ENCODE results near the gene IL36G. TPM values are rescaled to one million over a fixed set of nuclear protein-coding genes. Genes with fewer than 3 reads are reported as not detected.

The IL36G gene
- total RNA-seq, 2 donors from 2014 or later = not detected

DNA sequence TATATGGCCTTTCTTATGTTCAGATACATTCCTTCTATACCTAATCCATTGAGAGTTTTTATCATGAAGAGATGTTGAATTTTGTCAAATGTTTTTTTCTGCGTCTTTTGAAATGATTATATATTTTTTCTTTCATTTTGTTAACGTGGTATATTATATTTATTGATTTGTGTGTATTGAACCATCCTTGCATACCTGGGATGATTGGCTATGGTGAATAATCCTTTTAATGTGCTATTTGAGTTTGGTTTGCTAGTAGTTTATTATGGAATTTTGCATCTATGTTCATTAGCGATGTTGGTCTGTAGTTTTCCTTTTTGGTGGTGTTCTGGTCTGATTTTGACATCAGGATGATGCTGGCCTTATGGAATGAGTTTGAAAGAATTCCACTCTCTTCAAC, 11.8 kb downstream of the IL36G start:
- no peaks in the 10 kb centered on the region for H3K36me3 Mint-ChIP-seq (ENCODE audit: low read depth)
- no peak for ATAC-seq

GRCh38 chr2:112993831-112994230, 16.0 kb downstream of the IL36G start:
- ATAC-seq = no peak
- no peak for DNase-seq
- peaks cover 11% of the 10 kb centered on the region for H3K9me3 ChIP-seq (ENCODE audit: control insufficient read depth, low read length, poor library complexity, severe bottlenecking)
- Mint-ChIP-seq H3K27me3 (no peaks in the 10 kb centered on the region), H3K36me3 (ENCODE audit: low read depth) (no peaks in the 10 kb centered on the region), H3K27ac (no peak overlapping the region), H3K4me1 (peaks cover 17% of the 10 kb centered on the region), H3K4me3 (no peak overlapping the region)

More for the DNA sequence above, 11.8 kb downstream of the IL36G start:
- peaks cover 11% of the 10 kb centered on the region for H3K9me3 ChIP-seq (ENCODE audit: control insufficient read depth, low read length, poor library complexity, severe bottlenecking)
- no peaks in the 10 kb centered on the region for H3K27me3 Mint-ChIP-seq
- no peak for DNase-seq
- no peak overlapping the region for H3K4me3 Mint-ChIP-seq
- H3K27ac Mint-ChIP-seq = no peak overlapping the region
- H3K4me1 Mint-ChIP-seq = peaks cover 9% of the 10 kb centered on the region

- Mint-ChIP-seq H3K27ac (peak overlapping the region; percentile 92), H3K36me3 (ENCODE audit: low read depth) (no peaks in the 10 kb centered on the region), H3K4me1 (peaks cover 17% of the 10 kb centered on the region), H3K4me3 (no peak overlapping the region), H3K27me3 (no peaks in the 10 kb centered on the region)
- DNase-seq = no peak
- no peak for ATAC-seq
- peaks cover 4% of the 10 kb centered on the region for H3K9me3 ChIP-seq (ENCODE audit: control insufficient read depth, low read length, poor library complexity, severe bottlenecking)
Measured at GRCh38 chr2:112994648-112995047, 16.8 kb downstream of the IL36G start.

DNA sequence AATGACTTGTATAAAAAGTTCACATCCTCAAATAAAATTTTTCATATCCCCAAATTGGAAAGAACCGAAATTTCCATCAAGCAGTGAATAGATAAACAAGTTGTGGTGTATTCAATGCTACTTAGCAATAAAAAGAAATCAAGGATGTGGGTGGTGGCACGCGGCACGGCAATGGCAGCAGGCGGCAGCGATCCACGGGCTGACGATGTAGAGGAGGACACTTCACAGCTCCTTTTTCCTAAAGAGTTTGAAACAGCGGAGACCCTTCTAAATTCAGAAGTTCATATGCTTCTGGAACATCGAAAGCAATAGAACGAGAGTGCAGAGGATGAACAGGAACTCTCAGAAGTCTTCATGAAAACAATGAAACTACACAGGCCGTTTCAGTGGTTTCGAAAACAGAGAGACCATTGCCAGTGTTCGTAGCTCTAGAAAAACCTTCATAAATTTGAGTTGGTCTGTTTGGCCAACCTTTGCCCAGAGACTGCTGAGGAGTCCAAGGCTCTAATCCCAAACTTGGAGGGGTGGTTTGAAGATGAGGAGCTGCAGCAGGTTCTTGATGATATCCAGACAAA, 17.6 kb downstream of the IL36G start:
- no peak for ATAC-seq
- H3K9me3 ChIP-seq (ENCODE audit: control insufficient read depth, low read length, poor library complexity, severe bottlenecking) = peaks cover 2% of the 10 kb centered on the region
- Mint-ChIP-seq H3K27me3 (no peaks in the 10 kb centered on the region), H3K4me1 (peaks cover 17% of the 10 kb centered on the region), H3K36me3 (ENCODE audit: low read depth) (no peaks in the 10 kb centered on the region), H3K4me3 (peak overlapping the region; percentile 74), H3K27ac (peak overlapping the region; percentile 92)
- no peak for DNase-seq

GRCh38 chr2:112996635-112997034, 18.8 kb downstream of the IL36G start:
- H3K36me3 Mint-ChIP-seq (ENCODE audit: low read depth) = peaks cover 2% of the 10 kb centered on the region
- H3K9me3 ChIP-seq (ENCODE audit: control insufficient read depth, low read length, poor library complexity, severe bottlenecking) = peaks cover 7% of the 10 kb centered on the region
- DNase-seq (peak; percentile 28 to 61 (median 59)), ATAC-seq (peak; percentile 99)
- peaks cover 17% of the 10 kb centered on the region for H3K4me1 Mint-ChIP-seq
- H3K4me3 Mint-ChIP-seq = peak overlapping the region; percentile 71
- H3K27me3 Mint-ChIP-seq = no peaks in the 10 kb centered on the region
- H3K27ac Mint-ChIP-seq = peak overlapping the region; percentile 92

GRCh38 chr2:112997151-112997550, 19.3 kb downstream of the IL36G start:
- peak overlapping the region; percentile 92 for H3K27ac Mint-ChIP-seq
- H3K4me3 Mint-ChIP-seq = no peak overlapping the region
- peaks cover 2% of the 10 kb centered on the region for H3K36me3 Mint-ChIP-seq (ENCODE audit: low read depth)
- peaks cover 5% of the 10 kb centered on the region for H3K9me3 ChIP-seq (ENCODE audit: control insufficient read depth, low read length, poor library complexity, severe bottlenecking)
- DNase-seq (no peak), ATAC-seq (no peak)
- peaks cover 17% of the 10 kb centered on the region for H3K4me1 Mint-ChIP-seq
- H3K27me3 Mint-ChIP-seq = no peaks in the 10 kb centered on the region

- peaks cover 5% of the 10 kb centered on the region for H3K9me3 ChIP-seq (ENCODE audit: control insufficient read depth, low read length, poor library complexity, severe bottlenecking)
- Mint-ChIP-seq H3K36me3 (ENCODE audit: low read depth) (peaks cover 2% of the 10 kb centered on the region), H3K4me3 (no peak overlapping the region), H3K4me1 (peaks cover 13% of the 10 kb centered on the region), H3K27ac (no peak overlapping the region), H3K27me3 (no peaks in the 10 kb centered on the region)
- ATAC-seq = no peak
- no peak for DNase-seq
Measured at GRCh38 chr2:113000436-113000835, 22.6 kb downstream of the IL36G start.

- H3K36me3 Mint-ChIP-seq (ENCODE audit: low read depth) = peaks cover 6% of the 10 kb centered on the region
- no peak overlapping the region for H3K27ac Mint-ChIP-seq
- no peaks in the 10 kb centered on the region for H3K4me1 Mint-ChIP-seq
- H3K9me3 ChIP-seq (ENCODE audit: control insufficient read depth, low read length, poor library complexity, severe bottlenecking) = peaks cover 5% of the 10 kb centered on the region
- H3K27me3 Mint-ChIP-seq = no peaks in the 10 kb centered on the region
- no peak overlapping the region for H3K4me3 Mint-ChIP-seq
- DNase-seq (no peak), ATAC-seq (no peak)
Measured at GRCh38 chr2:113002677-113003076, 24.9 kb downstream of the IL36G start.

GRCh38 chr2:113005030-113005509, 27.3 kb downstream of the IL36G start, which contains the start of gene IL36A:
Gene IL36A, plus strand, starts transcription at chr2:113005459. Its CDS starts 413 bp downstream, at chr2:113005872.
- Mint-ChIP-seq H3K4me1 (no peaks in the 10 kb centered on the region), H3K27ac (no peak within 1 kb of the TSS), H3K27me3 (no peaks in the 10 kb centered on the region), H3K4me3 (no peak within 1 kb of the TSS), H3K36me3 (ENCODE audit: low read depth) (peaks cover 6% of the 10 kb centered on the region)
- DNase-seq (no peak), ATAC-seq (no peak)
- H3K9me3 ChIP-seq (ENCODE audit: control insufficient read depth, low read length, poor library complexity, severe bottlenecking) = peaks cover 5% of the 10 kb centered on the region

DNA sequence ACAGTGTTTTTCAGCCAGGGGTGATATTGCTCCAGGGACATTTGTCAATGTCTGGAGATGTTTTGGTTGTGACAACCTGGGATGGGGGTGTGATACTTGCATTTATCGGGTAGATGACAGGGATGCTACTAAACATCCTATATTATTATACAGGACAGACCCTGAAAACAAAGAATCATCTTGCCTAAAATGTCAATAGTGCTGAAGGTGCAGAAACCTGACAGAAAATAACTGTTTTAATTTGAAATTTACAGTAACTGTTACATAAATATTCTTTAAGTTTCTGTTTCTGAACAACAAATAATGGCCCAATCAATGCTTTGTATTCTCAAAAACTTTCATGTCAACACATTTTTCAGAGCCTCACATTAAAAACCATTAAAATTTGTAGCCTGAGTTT, 29.4 kb downstream of the IL36G start:
- H3K4me1 Mint-ChIP-seq = no peaks in the 10 kb centered on the region
- ATAC-seq = no peak

GRCh38 chr2:113009622-113010021, 31.8 kb downstream of the IL36G start:
- Mint-ChIP-seq H3K36me3 (ENCODE audit: low read depth) (peaks cover 7% of the 10 kb centered on the region), H3K4me3 (no peak overlapping the region), H3K27ac (no peak overlapping the region), H3K27me3 (no peaks in the 10 kb centered on the region), H3K4me1 (no peaks in the 10 kb centered on the region)
- no peaks in the 10 kb centered on the region for H3K9me3 ChIP-seq (ENCODE audit: control insufficient read depth, low read length, poor library complexity, severe bottlenecking)
- DNase-seq (no peak), ATAC-seq (no peak)

More for the DNA sequence above, 29.4 kb downstream of the IL36G start:
- H3K9me3 ChIP-seq (ENCODE audit: control insufficient read depth, low read length, poor library complexity, severe bottlenecking) = no peaks in the 10 kb centered on the region
- no peak overlapping the region for H3K4me3 Mint-ChIP-seq
- no peaks in the 10 kb centered on the region for H3K27me3 Mint-ChIP-seq
- peaks cover 4% of the 10 kb centered on the region for H3K36me3 Mint-ChIP-seq (ENCODE audit: low read depth)
- no peak overlapping the region for H3K27ac Mint-ChIP-seq
- DNase-seq = no peak

DNA sequence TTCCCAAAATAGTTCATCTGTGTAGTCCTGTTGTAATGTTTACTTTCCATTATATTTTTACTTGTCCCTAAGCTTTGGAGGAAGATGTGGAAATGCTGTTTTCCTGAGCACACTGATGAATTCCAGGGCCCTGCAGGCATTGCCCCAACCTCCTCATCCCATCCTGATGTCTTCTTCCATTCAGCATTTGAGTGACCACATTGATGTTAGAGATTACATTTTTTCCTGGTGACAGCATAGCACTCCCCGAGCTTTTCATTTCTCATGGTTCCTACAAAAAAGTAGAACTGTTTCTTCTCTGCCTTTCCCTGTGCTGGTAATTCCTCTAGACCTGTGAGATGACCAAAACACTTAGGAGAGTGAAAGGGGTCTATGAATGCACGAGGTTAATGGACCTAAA, 32.3 kb downstream of the IL36G start:
- no peak for DNase-seq
- no peak overlapping the region for H3K4me3 Mint-ChIP-seq

DNA sequence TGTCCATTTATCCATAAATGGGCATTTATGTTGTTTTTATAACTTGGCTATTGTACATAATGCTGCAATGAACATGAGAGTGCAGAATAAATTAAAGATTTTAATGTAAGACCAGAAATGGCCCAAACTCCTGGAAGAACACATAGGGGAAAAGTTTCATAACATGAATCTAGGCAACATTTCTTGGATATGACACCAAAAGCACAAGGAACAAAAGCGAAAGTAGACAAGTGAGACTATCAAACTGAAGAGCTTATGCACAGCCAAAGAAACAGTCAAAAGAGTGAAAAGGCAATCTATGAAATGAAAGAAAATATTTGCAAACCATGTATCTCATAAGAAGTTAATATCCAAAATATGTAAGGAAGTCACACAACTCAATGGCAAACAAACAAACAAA, 33.3 kb downstream of the IL36G start:
- no peak for DNase-seq
- no peaks in the 10 kb centered on the region for H3K4me1 Mint-ChIP-seq
- H3K4me3 Mint-ChIP-seq = no peak overlapping the region
- H3K27me3 Mint-ChIP-seq = no peaks in the 10 kb centered on the region
- no peak for ATAC-seq
- no peaks in the 10 kb centered on the region for H3K9me3 ChIP-seq (ENCODE audit: control insufficient read depth, low read length, poor library complexity, severe bottlenecking)
- no peak overlapping the region for H3K27ac Mint-ChIP-seq
- H3K36me3 Mint-ChIP-seq (ENCODE audit: low read depth) = peaks cover 2% of the 10 kb centered on the region

More for the DNA sequence above, 32.3 kb downstream of the IL36G start:
- Mint-ChIP-seq H3K27ac (no peak overlapping the region), H3K4me1 (no peaks in the 10 kb centered on the region), H3K36me3 (ENCODE audit: low read depth) (peaks cover 7% of the 10 kb centered on the region), H3K27me3 (no peaks in the 10 kb centered on the region)
- no peak for ATAC-seq
- no peaks in the 10 kb centered on the region for H3K9me3 ChIP-seq (ENCODE audit: control insufficient read depth, low read length, poor library complexity, severe bottlenecking)

Data from T-helper 17 cell (primary cell).